Endothelial cell of umbilical vein (primary cell): ENCODE data around the gene PRKG1. TPM values are rescaled to one million over a fixed set of nuclear protein-coding genes. Genes with fewer than 3 reads are reported as not detected.

Source experiments
- BruUV-seq: library from RNA; stranded (reverse); fragments of 400-500 nt; replicated peaks from 2 replicates; lab custom pipeline; 2021; lab: Mats Ljungman, UMichigan
- CTCF ChIA-PET: fragments of 300-600, 350-600 bp; sonication (Branson Sonifier 250); formaldehyde crosslinking; loops from one replicate; lab custom pipeline; 2021; ENCODE audit warnings: antibody characterized with exemption, inconsistent platforms; lab: Charles Lee
- POLR2A ChIA-PET: fragments of 300-600, 350-600 bp; sonication (Branson Sonifier 250); formaldehyde crosslinking; loops from one replicate; lab custom pipeline; 2021; ENCODE audit warnings: antibody characterized with exemption, inconsistent platforms; lab: Charles Lee
- DNase-seq: peaks from one replicate; pipeline ENCODE4 v3.0.0-alpha.2; 2011; ENCODE audit warnings: low read depth, low spot score
- FAIRE-seq: peaks from 2 replicates; lab custom pipeline; 2011; peaks lifted over from hg19 to GRCh38; lab: Jason Lieb, UNC
- H2AFZ ChIP-seq: 2 replicates; pipeline ENCODE4 v1.6.0; 2012; ENCODE audit warnings: low read depth, low read length, control low read depth, inconsistent platforms
- H3K27ac ChIP-seq: 2 replicates; pipeline ENCODE4 v1.5.1; 2011; ENCODE audit warnings: low read depth, mild to moderate bottlenecking, control low read depth, low read length, moderate library complexity; ENCODE audit not compliant: insufficient read depth
- H3K27me3 ChIP-seq, 2 experiments: 2 replicates each; pipeline versions ENCODE4 v1.6.0 to v1.6.1; 2011; ENCODE audit warnings: low read length in 2 of 2, mixed read lengths in 1 of 2; ENCODE audit not compliant: control insufficient read depth in 2 of 2, insufficient read depth in 2 of 2
- H3K36me3 ChIP-seq, 2 experiments: 2 replicates in 1 of 2; 3 replicates in 1 of 2; pipeline ENCODE4 v1.5.1; 2011; ENCODE audit warnings: low read length in 2 of 2, mild to moderate bottlenecking in 1 of 2, moderate library complexity in 1 of 2; ENCODE audit not compliant: control insufficient read depth in 2 of 2, insufficient read depth in 2 of 2; ENCODE audit errors: extremely low read depth in 1 of 2
- H3K4me1 ChIP-seq: 3 replicates; pipeline ENCODE4 v1.5.1; 2011; ENCODE audit warnings: mild to moderate bottlenecking, low read length; ENCODE audit not compliant: control insufficient read depth, insufficient read depth; ENCODE audit errors: extremely low read depth
- H3K4me2 ChIP-seq: 2 replicates; pipeline ENCODE4 v1.6.1; 2011; ENCODE audit warnings: low read length, control low read depth, mixed read lengths; ENCODE audit not compliant: insufficient read depth
- H3K4me3 ChIP-seq, 3 experiments: fragments of 200-600 bp in 1 of 3; sonication (generic), shearing (Covaris generic) in 1 of 3; replicated peaks in 1 of 3; 2 replicates each; pipeline ENCODE4 v1.5.1; 2011 to 2016; ENCODE audit warnings: control low read depth in 3 of 3, low read length in 3 of 3, mild to moderate bottlenecking in 2 of 3, inconsistent platforms in 1 of 3, low read depth in 1 of 3, moderate library complexity in 1 of 3; ENCODE audit not compliant: insufficient read depth in 1 of 3
- H3K79me2 ChIP-seq: 2 replicates; pipeline ENCODE4 v1.6.0; 2012; ENCODE audit warnings: low read length, inconsistent platforms; ENCODE audit not compliant: control insufficient read depth, insufficient read depth
- H3K9ac ChIP-seq: replicated peaks from 2 replicates; pipeline ENCODE3; 2011; ENCODE audit warnings: low read length, control low read depth; ENCODE audit not compliant: insufficient read depth; ENCODE audit errors: extremely low read depth
- H3K9me1 ChIP-seq: replicated peaks from 3 replicates; pipeline ENCODE4 v1.6.0; 2011; ENCODE audit warnings: mild to moderate bottlenecking, low read length; ENCODE audit not compliant: control insufficient read depth, insufficient read depth; ENCODE audit errors: extremely low read depth
- H3K9me3 ChIP-seq: replicated peaks from 2 replicates; pipeline ENCODE4 v1.5.1; 2012; ENCODE audit warnings: low read length, inconsistent platforms; ENCODE audit not compliant: control insufficient read depth, insufficient read depth
- H4K20me1 ChIP-seq: replicated peaks from 2 replicates; pipeline ENCODE3; 2011; ENCODE audit warnings: mild to moderate bottlenecking, low read length; ENCODE audit not compliant: control insufficient read depth, insufficient read depth; ENCODE audit errors: extremely low read depth
- CTCF ChIP-seq, 2 donors: IDR thresholded peaks; 1 replicate in 1 of 2; 2 replicates in 1 of 2; pipeline ENCODE4 v1.5.1; 2011; ENCODE audit warnings: low read length in 2 of 2, mild to moderate bottlenecking in 2 of 2, moderate library complexity in 2 of 2, control low read depth in 1 of 2, inconsistent platforms in 1 of 2, low read depth in 1 of 2; ENCODE audit not compliant: insufficient read depth in 1 of 2; ENCODE audit errors: extremely low read depth in 1 of 2
- EZH2 ChIP-seq: IDR thresholded peaks from 2 replicates; pipeline ENCODE4 v1.6.1; 2012; ENCODE audit warnings: borderline replicate concordance, low read depth, mild to moderate bottlenecking, moderate library complexity, low read length, inconsistent platforms; ENCODE audit not compliant: severe bottlenecking
- FOS ChIP-seq: IDR thresholded peaks from 2 replicates; pipeline ENCODE4 v1.6.1; 2011; ENCODE audit warnings: mild to moderate bottlenecking, low read length, moderate library complexity, borderline replicate concordance; ENCODE audit not compliant: insufficient read depth
- GATA2 ChIP-seq: IDR thresholded peaks from 2 replicates; pipeline ENCODE4 v1.7.0; 2011; ENCODE audit warnings: low read depth, mild to moderate bottlenecking, moderate library complexity, mixed read lengths, low read length; ENCODE audit not compliant: insufficient read length, insufficient read depth
- JUN ChIP-seq: IDR thresholded peaks from 2 replicates; pipeline ENCODE4 v1.6.1; 2011; ENCODE audit warnings: borderline replicate concordance, low read depth; ENCODE audit not compliant: insufficient read length, insufficient read depth
- MYC ChIP-seq: IDR thresholded peaks from one replicate; pipeline ENCODE4 v1.6.1; 2011; ENCODE audit warnings: mild to moderate bottlenecking, low read depth, low read length
- POLR2A ChIP-seq: IDR thresholded peaks from 2 replicates; pipeline ENCODE4 v1.6.1; 2012; ENCODE audit warnings: low read depth, mild to moderate bottlenecking, control low read depth, low read length
- POLR2AphosphoS5 ChIP-seq: IDR thresholded peaks from 2 replicates; pipeline ENCODE4 v1.6.1; 2012; ENCODE audit warnings: low read depth, mild to moderate bottlenecking, control low read depth, low read length, moderate library complexity; ENCODE audit not compliant: insufficient read depth
- dilution Hi-C: fragments of 300-500 bp; cut with MboI; formaldehyde crosslinking; loops from one replicate; pipeline ENCODE4 v1.15.0; 2019; ENCODE audit warnings: low sequenced_read_pairs; ENCODE audit not compliant: extremely low pct_ligation_motif_present
- intact Hi-C: fragments of 100-400 bp; cut with micrococcal nuclease; formaldehyde crosslinking; loops from one replicate; pipeline ENCODE4 v1.10.0; 2022
- polyA plus RNA-seq, 4 experiments: library from polyadenylated mRNA; depleted of rRNA in 3 of 4; stranded (reverse) in 3 of 4; unstranded in 1 of 4; fragments of >200 nt; gene quantifications; 2 replicates each; pipeline versions ENCODE4 v1.2.1 to v1.2.3, GENCODE V29; 2011 to 2012; ENCODE audit warnings: missing spikeins in 1 of 4
- total RNA-seq: library from RNA; stranded (reverse); gene quantifications from 2 replicates; pipeline ENCODE4 v1.2.3, GENCODE V29; 2021

The PRKG1 gene
- total and polyA plus RNA-seq, 2 donors (not counting 3 experiments of a cell fraction or from before 2014, with no cell fraction given), result 0.01 to 0.18 TPM

GRCh38 chr10:51269821-51270220 lies 195.5 kb downstream of the PRKG1 start:
- no peaks in the 10 kb centered on the region for H4K20me1 ChIP-seq
- BruUV-seq, result no TSS peak
- no peak overlapping the region for H3K27ac ChIP-seq
- ChIA-PET CTCF (no interaction called here), POLR2A (no interaction called here)
- TF ChIP-seq JUN, result no peak
- no peak for TF ChIP-seq FOS
- no peak for TF ChIP-seq GATA2
- TF ChIP-seq CTCF (IDR thresholded peaks at IDR 0.05; ENCODE audit: extremely low read depth in 1 of 2, insufficient read depth in 1 of 2, low read depth in 1 of 2, low read length in 2 of 2), result no peak
- no peak overlapping the region for H2AFZ ChIP-seq
- H3K36me3 ChIP-seq, result no peaks in the 10 kb centered on the region
- FAIRE-seq (no peak), DNase-seq (no peak)
- no peaks in the 10 kb centered on the region for H3K27me3 ChIP-seq
- no peak overlapping the region for H3K4me3 ChIP-seq
- H3K79me2 ChIP-seq, result no peaks in the 10 kb centered on the region
- H3K9ac ChIP-seq, result no peak overlapping the region
- no peak overlapping the region for H3K4me2 ChIP-seq
- H3K9me3 ChIP-seq, result no peaks in the 10 kb centered on the region
- H3K9me1 ChIP-seq, result no peaks in the 10 kb centered on the region
- dilution Hi-C loops, result no loop called here
- intact Hi-C loops, result no loop called here
- no peaks in the 10 kb centered on the region for H3K4me1 ChIP-seq

- Histone ChIP-seq H3K27me3 (no peaks in the 10 kb centered on the region), H3K27ac (no peak overlapping the region), H3K9me3 (no peaks in the 10 kb centered on the region), H3K4me2 (no peak overlapping the region), H3K4me3 (no peak overlapping the region), H3K36me3 (no peaks in the 10 kb centered on the region), H4K20me1 (no peaks in the 10 kb centered on the region), H3K79me2 (no peaks in the 10 kb centered on the region), H2AFZ (no peak overlapping the region), H3K4me1 (no peaks in the 10 kb centered on the region), H3K9me1 (no peaks in the 10 kb centered on the region), H3K9ac (no peak overlapping the region)
- dilution Hi-C loops, result no loop called here
- ChIA-PET CTCF (no interaction called here), POLR2A (no interaction called here)
- intact Hi-C loops, result no loop called here
- TF ChIP-seq POLR2A, result no peak
- TF ChIP-seq EZH2, result no peak
- no peak for TF ChIP-seq GATA2
- TF ChIP-seq CTCF (IDR thresholded peaks at IDR 0.05; ENCODE audit: extremely low read depth in 1 of 2, insufficient read depth in 1 of 2, low read depth in 1 of 2, low read length in 2 of 2), result no peak
- no peak for TF ChIP-seq POLR2AphosphoS5
- no peak for TF ChIP-seq MYC
- no peak for DNase-seq
- no TSS peak for BruUV-seq
- FAIRE-seq, result no peak
Observed at GRCh38 chr10:51270936-51271530, 196.7 kb downstream of the PRKG1 start.
